ENCODE measurements around the gene SLC5A5.

The SLC5A5 gene

DNA sequence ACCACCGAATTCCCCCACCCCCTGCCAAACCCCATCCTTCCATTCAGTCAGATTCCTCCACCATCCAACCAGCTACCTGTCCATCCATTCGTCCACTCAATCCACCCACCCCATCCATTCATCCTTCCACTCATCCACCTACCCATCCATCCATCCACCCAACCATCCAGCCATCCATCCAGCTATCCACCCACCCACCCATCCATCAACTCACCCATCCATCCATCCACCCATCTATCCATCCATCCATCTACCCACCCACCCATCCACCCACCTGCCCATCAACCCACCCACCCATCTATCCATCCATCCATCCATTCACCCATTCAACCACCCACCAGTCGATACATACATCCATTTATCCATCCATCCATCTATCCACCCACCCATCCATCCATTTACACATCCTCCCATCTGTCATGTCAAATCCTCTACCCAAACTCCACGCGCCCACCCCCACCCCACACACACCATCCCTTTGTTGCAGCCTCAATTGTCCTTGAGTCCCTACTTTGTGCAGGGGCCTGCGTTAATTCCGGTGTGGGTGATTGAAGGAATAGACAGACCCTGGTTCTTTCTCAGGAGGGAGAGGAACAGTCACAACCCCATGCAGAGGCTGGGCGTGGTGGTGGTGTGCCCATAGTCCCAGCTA, 5.3 kb upstream of the SLC5A5 start (continued):
- TF ChIP-seq ZNF132 (tag by site-specific recombination; IDR thresholded peaks at IDR 0.05; ENCODE audit: borderline replicate concordance): no peak
- no peak for TF ChIP-seq ZNF266 (tag by site-specific recombination; IDR thresholded peaks at IDR 0.05; ENCODE audit: low read depth)
- no peak for TF ChIP-seq ZNF555 (tag by site-specific recombination; conservative IDR thresholded peaks at IDR 0.05)
- TF ChIP-seq ZNF302 (tag by site-specific recombination; IDR thresholded peaks at IDR 0.05; ENCODE audit: low read depth): no peak

- no peaks in the 10 kb centered on the region for H3K4me1 ChIP-seq (ENCODE audit: control insufficient read depth, insufficient read depth, low read length)
- no peaks in the 10 kb centered on the region for H3K9me3 ChIP-seq (ENCODE audit: control insufficient read depth, insufficient read depth, low read depth, low read length)
- H3K36me3 ChIP-seq (ENCODE audit: control insufficient read depth in 2 of 2, insufficient read depth in 1 of 2, low read length in 2 of 2): peaks cover 0 to 41% of the 10 kb centered on the region in 2 experiments; a peak in 2 of 3 replicates
- POLR2A ChIA-PET: interaction anchor here (2.9 kb wide), 1 partner anchor 65 kb away, joined by 17 read pairs; the partner anchor contains the start of gene CCDC124
- CTCF ChIA-PET: no interaction called here
- no peak overlapping the region for H3K27ac ChIP-seq (ENCODE audit: extremely low read depth, low read depth, low read length)
- no peak for TF ChIP-seq ZBTB21 (tag by site-specific recombination; IDR thresholded peaks at IDR 0.05)
- no peak for TF ChIP-seq ZNF843 (tag by site-specific recombination; IDR thresholded peaks at IDR 0.05)
- no peak for TF ChIP-seq ZNF48 (tag by site-specific recombination; IDR thresholded peaks at IDR 0.05)
- no peak for TF ChIP-seq ZNF623 (tag by site-specific recombination; IDR thresholded peaks at IDR 0.05)
- TF ChIP-seq ZNF624 (tag by site-specific recombination; IDR thresholded peaks at IDR 0.05): no peak
- no peak for TF ChIP-seq ZNF184 (tag by site-specific recombination; IDR thresholded peaks at IDR 0.05)
- TF ChIP-seq ZNF629 (tag by site-specific recombination; IDR thresholded peaks at IDR 0.05): no peak
- no peak for TF ChIP-seq ZNF274 (IDR thresholded peaks at IDR 0.05; ENCODE audit: low read length)
- TF ChIP-seq ZNF274 (tag by site-specific recombination; IDR thresholded peaks at IDR 0.05; ENCODE audit: borderline replicate concordance): no peak
- no peak for TF ChIP-seq FEZF1 (tag by site-specific recombination; IDR thresholded peaks at IDR 0.05)
- no peak for TF ChIP-seq ZNF529 (tag by site-specific recombination; IDR thresholded peaks at IDR 0.05; ENCODE audit: insufficient replicate concordance)
- no peak for TF ChIP-seq ZNF777 (tag by site-specific recombination; IDR thresholded peaks at IDR 0.05; ENCODE audit: borderline replicate concordance)
- no peak for TF ChIP-seq YY1 (tag by site-specific recombination; IDR thresholded peaks at IDR 0.05)
- TF ChIP-seq ZNF677 (tag by site-specific recombination; IDR thresholded peaks at IDR 0.05): no peak
- TF ChIP-seq ZNF302 (tag by site-specific recombination; IDR thresholded peaks at IDR 0.05; ENCODE audit: low read depth): no peak
- TF ChIP-seq ZNF148 (tag by site-specific recombination; IDR thresholded peaks at IDR 0.05; ENCODE audit: borderline replicate concordance): no peak
- no peak for TF ChIP-seq ZNF394 (tag by site-specific recombination; IDR thresholded peaks at IDR 0.05; ENCODE audit: borderline replicate concordance)
- no peak for TF ChIP-seq ZNF354C (tag by site-specific recombination; IDR thresholded peaks at IDR 0.05; ENCODE audit: borderline replicate concordance, low read depth)
- TF ChIP-seq, protein P1, sequence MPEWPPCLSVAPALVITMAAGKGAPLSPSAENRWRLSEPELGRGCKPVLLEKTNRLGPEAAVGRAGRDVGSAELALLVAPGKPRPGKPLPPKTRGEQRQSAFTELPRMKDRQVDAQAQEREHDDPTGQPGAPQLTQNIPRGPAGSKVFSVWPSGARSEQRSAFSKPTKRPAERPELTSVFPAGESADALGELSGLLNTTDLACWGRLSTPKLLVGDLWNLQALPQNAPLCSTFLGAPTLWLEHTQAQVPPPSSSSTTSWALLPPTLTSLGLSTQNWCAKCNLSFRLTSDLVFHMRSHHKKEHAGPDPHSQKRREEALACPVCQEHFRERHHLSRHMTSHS (tag by site-specific recombination; IDR thresholded peaks at IDR 0.05): no peak
- no peak overlapping the region for H3K4me3 ChIP-seq (ENCODE audit: low read depth, low read length)
These were observed 4.7 kb upstream of the SLC5A5 start for GRCh38 chr19:17866964-17867486.
